Lung microvascular endothelial cell (primary cell): ENCODE results near the gene TPPP3. TPM values are rescaled to one million over a fixed set of nuclear protein-coding genes. Genes with fewer than 3 reads are reported as not detected.
"Not testable (repeated sequence)": the region's sequence is repeated elsewhere in the genome, so short reads cannot be mapped to it uniquely, and the experiment has no call there.

Source experiments
- DNase-seq, 2 donors: peaks; one replicate each; pipeline versions ENCODE4 v3.0.0 to v3.0.0-alpha.2; 2010; ENCODE audit warnings: low read depth in 2 of 2
- total RNA-seq: library from RNA; depleted of rRNA; stranded (reverse); fragments of >200 nt; gene quantifications from 2 replicates; pipeline ENCODE4 v1.2.1, GENCODE V29; 2014

The TPPP3 gene
- total RNA-seq, 1 donor from 2014 or later, result not detected

DNA sequence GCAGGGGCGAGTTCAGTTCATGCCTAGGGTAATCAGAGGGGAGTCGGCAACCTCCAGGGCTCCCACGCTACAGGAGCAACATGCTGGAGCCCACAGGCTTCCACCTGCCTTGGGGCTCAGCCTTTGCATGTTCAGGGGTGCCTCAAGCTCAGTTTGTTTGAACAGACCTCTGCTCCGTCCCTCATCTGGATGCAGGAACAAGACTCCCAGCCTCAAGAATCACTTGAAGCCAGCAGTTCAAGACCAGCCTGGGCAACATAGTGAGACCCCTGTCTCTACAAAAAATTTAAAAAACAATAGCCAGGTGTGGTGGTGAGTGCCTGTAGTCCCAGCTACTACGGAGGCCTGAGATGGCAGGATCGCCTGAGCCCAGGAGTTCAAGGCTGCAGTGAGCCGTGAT is 32.7 kb upstream of the TPPP3 start:
- no peak for DNase-seq

DNA sequence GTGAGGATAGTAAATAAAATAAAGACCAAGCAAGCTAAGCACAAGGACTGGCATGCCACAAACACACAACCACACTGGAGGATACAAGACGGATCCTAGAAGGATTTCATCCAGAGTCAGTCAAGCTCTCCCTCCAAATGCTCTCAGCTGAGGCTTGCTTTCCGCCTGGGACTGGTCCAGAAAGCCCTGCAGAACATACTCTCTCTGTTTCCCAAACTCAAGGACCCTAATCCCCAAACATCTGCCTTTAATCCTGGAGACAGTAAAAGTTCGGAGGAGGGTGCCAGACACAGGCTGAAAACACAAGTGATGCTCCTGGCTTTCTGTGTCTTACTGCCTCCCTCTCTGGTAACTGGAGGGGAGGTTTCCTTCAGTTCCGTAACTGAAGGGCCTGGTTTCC is 32.3 kb upstream of the TPPP3 start:
- DNase-seq, result no peak

DNA sequence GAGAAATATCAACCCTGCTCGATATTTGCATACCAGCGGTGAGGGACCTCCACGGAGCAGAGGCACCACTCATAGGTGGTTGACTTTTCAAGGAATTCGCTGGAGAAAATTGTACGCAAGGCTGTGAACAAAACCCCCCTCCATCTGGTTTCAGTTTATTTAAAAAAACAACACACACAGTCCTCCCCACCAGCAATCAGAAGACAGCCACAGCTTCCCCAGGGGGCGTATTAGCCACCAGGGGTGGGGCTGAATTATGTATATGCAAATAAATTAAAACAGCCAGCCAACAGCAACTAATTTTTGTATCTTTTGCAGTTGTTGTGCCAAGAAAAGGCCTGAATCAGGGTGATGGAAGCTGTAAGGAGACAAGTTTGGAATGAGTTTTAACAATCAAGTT is 31.8 kb upstream of the TPPP3 start:
- no peak for DNase-seq

DNA sequence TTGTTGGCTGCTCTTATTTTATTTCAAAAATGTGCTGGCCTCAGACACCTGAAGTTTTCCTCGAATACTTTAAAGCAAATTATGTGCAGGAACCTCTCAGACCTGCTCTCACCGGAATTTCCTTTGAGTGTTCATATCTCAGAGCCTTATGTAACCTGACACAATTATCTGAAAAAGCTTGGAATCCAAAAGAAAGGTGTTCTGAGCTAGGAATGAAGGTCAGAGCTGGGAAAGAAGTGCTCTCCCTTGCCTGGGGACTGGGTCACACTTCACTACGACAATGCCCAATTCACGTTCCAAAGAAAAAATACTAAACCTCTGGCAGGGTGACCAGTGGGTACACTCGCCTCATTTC is 30.9 kb upstream of the TPPP3 start:
- DNase-seq, result no peak

DNA sequence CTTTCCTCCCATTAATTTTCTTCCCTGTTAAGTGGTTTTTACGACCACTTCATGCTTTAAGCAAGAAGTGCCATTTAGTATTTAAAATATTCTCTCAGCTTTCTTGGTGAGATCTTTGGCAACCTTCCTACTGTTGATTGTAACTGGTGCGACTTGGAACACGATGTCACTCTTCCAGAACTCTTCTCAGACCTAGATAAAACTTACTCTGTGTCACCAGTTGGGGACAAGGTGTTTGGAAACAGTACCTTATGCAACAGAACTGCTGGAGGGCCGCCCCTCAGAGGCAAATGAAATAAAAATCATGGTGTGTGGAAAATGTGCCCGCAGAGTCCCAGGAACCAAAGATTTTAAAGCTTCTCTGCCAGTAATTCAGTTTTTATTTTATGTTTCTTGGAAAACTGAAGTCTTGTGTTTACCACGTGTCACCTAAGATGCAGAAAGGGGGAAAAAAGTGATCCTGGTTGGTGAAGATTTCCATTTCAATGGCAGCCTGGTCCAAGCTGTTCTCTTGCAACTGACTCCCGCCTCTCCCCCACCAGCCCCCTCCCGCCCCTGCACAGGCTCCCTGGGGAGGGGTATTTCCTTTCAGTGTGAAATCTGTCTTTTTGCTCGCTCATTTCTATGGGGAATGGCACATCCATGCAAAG is 30.4 kb upstream of the TPPP3 start:
- no peak for DNase-seq

DNA sequence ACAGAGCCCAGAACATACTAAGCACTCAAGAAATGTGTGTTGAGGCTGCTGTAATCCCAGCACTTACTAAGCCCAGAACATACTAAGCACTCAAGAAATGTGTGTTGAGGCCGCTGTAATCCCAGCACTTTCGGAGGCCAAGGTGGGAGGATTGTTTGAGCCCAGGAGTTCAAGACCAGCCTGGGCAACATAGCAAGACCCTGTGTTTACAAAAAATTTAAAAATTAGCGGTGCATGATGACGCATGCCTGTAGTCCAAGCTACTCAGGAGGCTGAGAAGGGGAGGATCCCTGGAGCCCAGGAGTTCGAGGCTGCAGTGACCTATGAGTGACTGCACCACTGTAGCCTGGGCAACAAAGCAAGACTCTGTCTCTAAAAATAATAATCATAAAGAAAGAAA is 29.7 kb upstream of the TPPP3 start:
- DNase-seq, result no peak

DNA sequence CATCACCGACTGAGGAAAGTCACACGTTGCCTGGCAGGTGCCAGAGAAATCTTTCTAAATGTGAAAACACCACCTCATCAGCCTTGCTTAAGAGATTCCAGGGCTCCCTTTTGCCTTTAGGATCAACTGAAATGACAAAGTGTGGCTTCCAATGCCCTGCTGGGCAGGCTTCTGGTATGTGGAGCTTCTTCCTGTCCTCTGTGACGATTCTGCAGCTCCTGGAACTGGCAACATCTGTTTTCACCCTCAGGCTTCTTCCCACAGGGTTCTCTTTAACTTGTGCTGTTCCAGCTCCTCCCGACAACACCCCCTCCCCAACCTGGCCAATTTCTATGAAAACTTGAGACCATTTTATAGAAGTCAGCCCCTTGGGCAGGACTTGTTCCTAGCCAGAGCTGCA is 27.7 kb upstream of the TPPP3 start:
- no peak for DNase-seq

DNA sequence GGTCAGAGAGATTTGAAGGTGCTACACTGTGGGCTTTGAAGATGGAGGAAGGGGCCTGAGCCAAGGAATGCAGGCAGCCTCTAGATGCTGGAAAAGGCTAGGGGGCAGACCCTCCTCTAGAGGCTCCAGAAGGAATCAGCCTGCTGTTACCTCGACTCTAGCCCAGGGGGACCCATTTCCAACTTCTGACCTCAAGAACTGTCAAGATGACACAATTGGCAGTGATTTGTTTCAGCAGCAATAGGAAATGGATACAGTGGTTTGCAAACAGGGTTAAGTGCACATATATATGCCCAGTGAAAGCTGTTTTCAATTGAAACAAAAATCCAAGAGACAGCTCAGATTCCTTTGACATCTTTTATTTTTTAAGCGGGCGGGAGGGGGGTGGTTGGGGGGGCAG is 26.6 kb upstream of the TPPP3 start:
- DNase-seq, result no peak

DNA sequence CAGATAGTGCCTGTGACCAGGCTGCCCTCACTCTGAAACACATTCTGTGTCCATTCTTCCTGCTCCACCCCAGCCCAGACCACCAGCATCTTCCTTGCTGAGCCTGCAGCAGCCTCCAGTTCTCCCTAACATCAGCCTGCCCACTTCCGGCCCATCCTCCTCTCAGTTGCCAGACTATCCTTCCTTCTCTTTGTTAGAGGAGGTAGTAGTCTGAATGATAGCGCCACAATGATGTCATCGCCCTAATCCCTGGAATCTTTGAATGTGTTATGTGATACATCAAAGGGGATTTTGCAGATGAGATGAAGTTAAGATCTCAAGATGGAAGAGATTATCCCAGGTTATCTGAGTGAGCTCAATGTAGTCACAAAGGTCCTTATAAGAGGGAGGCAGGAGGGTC is 26.2 kb upstream of the TPPP3 start:
- no peak for DNase-seq

DNA sequence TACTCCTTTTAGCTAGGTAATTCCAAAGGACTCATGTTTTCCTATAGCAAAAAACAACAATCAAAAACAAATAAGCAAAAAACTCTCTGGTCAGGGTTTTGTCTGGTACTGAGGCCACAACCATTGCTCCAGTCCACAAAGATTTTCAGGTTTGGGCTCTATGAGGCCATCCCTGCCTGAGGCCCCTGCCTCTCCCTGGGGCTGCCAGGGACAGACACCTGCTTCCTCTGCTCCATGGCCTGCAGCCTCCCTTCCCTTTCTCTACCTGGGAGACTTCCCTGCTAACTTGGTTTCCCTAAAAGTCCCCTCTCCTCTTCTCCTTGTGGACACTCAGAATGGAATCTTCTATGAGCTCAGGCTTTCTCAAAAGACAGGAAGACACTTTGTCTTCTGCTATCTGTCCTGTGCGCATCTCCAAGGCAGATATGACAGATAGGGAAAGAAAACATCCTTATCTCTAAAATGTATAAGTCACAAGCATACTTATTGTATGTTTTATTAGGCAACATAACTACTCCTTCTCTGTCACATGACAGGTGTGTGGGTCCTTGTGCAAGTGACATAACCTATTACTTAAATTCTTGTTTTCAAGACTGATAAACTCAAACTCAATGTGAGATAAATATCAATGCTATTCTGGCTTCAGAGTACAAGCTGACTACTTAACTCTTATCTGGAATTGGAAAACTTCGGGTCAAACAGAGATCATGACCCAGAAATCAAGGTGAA is 24.2 kb upstream of the TPPP3 start:
- DNase-seq, result no peak

DNA sequence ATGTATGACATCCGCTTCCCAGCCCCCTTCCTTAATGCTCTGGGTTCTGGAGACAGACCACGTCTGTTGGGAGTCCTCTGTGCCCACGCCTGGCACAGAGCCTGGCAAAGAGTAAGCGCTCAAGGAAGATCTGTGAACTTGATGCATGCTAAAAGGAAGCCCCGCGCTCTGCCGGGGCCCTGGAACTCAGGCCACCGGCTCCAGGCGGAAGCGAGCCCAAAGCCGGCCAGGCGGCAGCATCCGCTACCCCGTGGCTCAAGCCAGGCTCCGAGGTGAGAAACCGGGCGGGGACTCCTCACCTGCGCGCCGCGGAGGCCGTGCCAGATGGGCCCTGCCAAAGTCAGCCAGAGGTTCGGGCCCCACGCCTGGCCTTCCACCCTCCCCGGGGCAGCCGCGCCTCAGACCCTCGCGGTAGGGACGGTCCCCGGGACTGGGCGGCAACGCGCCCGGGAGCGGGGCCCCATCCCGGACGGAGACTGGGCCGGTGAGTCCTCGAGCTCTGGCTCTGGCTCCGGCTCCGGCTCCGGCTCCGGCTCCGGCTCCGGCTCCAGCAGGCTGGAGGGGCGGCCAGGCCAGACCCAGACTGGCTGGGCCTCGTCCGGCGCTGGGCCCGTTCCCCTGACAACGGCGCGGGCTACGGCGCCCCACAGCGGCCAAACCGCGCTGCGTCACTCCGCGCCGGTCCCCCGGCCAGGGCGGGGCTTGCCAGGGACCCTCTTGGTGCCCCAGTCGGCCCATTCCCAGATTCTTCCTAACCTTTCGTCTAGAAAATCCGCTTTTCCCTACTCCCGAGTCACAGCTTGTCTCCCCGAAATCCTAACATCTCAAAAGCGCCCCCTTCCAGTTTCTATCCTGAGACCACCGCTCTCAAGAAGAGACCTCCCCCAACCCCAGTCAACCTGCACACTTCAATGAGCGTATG is 22.8 kb upstream of the TPPP3 start, which contains the start of gene ZDHHC1:
ZDHHC1 (minus strand) TSS at position 606 of the 922 bp plus-strand sequence. CDS start 8,702 bp downstream, outside the sequence.
- DNase-seq, result peak; percentile 75 to 83

DNA sequence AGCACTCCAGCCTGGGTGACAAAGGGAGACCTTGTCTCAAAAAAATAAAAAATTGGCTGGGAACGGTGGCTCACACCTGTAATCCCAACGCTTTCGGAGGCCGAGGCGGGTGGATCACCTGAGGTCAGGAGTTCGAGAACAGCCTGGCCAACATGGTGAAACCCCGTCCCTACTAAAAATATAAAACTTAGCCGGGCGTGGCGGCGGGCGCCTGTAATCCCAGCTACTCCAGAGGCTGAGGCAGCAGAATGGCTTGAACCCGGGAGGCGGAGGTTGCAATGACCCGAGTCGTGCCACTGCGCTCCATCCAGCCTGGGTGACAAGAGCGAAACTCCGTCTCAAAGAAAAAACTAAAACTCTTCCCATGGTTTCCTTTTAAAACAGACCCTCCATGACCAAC is 22.1 kb upstream of the TPPP3 start:
- not testable (repeated sequence) for DNase-seq

DNA sequence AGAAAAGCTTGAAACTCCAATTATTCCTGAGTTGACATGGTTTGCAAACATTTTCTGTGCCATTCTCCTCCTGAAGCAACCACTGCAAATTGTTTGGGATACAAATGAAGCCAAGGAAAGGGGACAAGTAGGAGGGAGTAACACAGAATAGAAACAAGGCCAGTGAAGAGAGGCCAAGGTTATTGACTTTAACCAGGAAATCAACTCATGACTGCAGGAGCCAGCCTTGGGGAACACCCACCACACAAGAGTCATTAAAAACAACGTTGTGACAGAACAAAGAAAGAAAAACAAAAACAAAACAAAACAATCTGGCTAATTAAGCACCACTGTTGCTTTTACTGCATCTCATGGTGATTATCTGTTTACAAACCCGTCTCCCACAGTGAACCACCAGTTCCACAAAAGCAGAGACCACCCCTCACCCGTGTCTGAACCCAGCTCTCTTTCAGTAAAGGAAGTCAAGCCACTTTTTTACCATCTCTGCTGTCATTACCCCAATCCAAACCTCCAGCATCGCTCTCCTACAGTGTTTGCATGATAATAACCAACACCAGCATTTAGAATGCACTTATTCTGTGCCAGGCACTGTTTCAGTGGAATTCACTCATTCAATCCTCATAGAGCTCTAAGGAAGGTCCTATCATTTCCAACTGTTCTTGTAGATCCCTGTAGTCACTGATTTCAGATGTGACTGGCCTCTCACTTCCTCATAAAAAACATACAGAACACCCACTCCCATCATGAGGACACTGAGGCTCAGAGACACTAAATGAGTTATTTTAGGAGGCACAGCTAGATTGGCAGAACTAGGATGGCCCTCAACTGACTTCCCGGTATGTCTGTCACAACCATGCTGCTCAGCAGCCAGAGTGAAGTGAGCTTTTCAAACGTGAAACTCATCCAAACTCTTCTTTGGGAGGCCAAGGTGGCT is 20.9 kb upstream of the TPPP3 start:
- DNase-seq, result no peak

DNA sequence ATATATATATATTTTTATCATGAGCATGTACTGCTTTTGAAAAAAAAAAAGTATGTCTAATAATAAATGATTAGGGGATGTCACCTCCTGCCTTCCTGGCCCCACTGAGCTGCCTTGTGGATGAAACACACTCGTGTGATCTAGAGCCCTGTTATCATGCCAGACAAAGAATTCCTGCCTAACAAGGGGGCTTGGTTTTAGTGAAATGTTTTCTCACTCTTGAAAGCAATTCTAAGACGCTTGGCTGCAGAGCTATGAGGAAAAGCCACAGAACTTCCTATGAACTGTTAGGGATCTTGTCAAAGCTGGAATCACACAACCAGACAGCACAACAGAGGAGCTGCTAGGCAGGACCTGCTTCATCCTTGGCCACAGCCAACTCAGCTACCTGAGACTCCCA is 19.0 kb upstream of the TPPP3 start:
- DNase-seq, result no peak

DNA sequence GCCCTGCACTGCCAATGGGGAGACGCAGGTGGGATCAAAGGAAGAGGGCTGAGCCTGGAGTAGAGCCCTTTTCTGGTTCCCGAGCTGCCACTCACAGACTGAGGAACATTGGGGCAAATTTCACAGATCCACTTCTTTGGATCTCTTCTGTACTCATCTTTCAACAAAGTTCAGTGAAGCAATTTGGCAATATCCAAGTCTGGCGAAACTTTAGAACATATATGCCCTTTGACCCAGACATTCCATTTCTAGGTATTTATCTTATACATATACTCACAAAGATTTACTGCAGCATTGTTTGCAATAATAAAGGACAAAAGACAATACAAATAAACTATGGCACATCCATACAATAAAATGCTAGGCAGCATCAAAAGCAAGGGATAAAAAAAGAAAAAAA is 18.0 kb upstream of the TPPP3 start:
- no peak for DNase-seq

DNA sequence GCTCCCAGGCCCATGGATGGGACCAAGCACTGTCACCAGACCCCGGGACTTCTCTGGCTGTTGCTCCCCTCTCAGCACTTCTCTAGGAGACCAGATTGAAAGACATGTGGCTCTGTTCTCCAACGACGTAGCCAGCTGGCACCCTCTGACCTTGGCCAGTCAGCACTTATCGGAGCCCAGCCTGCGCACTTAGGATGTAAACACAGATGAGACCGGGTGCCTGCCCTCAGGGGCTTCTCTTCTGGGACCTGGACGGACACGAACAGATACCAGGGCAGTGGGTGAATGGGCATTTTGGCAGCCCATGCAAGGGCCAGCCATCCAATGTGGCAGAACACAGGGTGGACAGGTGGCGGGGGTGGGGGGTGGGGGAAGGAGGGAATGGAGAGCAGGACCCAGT is 16.3 kb upstream of the TPPP3 start:
- DNase-seq, result no peak

DNA sequence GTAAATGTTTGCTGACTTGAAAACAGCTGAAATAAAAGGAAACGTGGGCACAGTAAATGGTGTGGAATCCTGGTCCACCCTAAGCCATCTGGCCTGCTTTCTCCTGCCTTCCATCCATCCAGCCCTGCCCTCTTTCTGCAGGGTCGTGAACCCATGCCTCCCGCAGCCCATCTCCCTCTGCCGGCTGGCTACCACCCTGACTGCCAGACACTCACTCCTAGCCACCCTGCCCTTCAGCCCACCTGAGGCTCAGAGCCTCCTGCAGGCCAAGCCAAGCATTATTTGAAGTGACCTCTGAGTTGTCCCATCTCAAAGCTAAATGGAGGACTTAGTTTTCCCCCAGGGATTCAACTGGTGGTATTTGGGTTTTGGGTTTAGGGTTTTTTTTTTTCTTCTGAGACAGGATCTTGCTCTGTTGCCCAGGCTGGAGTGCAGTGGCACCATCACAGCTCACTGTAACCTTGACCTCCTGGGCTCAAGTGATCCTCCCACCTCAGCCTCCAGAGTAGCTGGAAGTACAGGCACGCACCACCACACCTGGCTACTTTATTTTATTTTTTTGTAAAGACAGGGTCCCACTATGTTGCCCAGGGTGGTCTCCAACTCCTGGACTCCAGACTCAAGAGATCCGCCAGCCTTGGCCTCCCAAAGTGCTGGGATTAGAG is 14.6 kb upstream of the TPPP3 start:
- no peak for DNase-seq

DNA sequence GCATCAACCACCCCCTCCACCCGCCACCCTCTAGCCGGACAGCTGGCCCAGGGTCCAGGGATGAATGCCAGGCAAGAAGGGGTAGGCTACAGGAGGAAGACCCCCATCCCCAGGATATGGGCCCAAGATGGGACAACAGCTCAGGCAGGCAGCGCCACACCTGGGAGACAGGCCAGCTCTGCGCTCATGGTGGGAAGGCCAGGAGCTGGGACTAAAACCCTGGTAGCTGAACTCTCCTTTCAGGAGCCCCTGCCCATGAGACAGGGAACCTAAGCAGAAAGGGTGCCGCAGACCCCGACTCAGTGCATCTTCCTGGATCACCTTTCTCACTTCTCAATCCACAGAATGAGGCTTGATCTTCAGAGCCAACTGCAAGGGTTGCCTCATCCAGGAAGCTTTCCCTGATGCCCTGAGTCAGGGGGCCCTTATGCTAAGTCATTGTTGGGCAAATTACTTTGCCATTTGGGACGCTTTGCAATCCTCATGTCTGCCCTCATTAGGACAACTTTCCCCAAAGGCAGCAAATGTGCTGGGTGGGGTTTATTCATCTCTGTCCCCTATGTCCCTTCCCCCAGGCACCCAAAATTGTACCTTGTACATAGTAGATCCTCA is 14.0 kb upstream of the TPPP3 start:
- DNase-seq, result peak in 1 of 2 donors; percentile 43

DNA sequence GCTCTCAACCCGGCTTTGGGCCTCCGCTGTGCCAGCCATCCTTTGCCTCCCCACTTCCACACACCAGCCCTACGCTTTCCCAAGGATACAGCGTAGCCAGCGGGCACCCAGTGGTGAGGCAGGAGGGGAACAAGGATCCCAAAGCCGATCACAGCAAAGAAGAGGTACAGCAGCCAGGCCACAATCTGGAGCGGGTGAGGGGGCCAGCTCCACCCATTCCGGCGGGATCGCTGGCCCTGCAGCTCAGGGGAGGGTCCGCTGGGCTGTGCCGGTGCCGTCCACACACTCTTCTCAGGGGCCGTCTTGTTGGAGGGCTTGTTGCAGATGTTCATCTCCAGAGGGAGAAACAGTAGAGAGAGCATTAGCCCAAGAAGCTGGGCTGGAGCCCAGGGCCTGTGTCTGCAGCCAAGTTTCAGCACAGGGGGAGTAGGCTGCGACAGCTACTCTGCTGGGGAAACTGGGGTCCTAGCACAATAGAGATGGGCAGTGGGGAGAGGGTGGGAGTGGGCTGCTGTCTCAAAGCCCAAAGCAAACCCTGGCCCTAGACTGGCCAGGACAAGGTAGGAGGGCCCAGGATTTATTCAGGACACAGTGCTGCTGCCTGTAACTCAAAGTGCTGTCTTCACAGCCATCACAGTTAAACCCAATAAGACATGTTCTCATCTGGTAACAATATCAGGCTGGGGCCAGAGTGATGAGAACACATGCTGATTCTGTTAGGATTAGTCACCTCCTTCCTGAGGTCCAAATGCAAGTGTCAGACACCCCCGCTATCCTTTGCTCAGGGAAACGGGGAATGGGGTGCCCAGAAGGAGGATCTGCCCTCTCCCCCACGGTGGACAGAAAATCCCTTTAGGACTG is 13.0 kb upstream of the TPPP3 start:
- peak; percentile 47 to 89 for DNase-seq
